ENCODE data around the gene INHBC. TPM values are rescaled to one million over a fixed set of nuclear protein-coding genes. Genes with fewer than 3 reads are reported as not detected.
A peak's percentile ranks its signal among the peaks of the same experiment; 100 is the strongest.
"Not testable (repeated sequence)": the region's sequence is repeated elsewhere in the genome, so short reads cannot be mapped to it uniquely, and the experiment has no call there.

Gene INHBC
- total RNA-seq, 1 donor from 2014 or later, result not detected

GRCh38 chr12:57390174-57390573 is 44.4 kb upstream of the INHBC start:
- Mint-ChIP-seq H3K36me3 (ENCODE audit: low read depth, unreplicated experiment) (peaks cover 13% of the 10 kb centered on the region), H3K27me3 (ENCODE audit: unreplicated experiment) (no peaks in the 10 kb centered on the region), H3K4me3 (ENCODE audit: unreplicated experiment) (no peak overlapping the region), H3K9me3 (ENCODE audit: unreplicated experiment) (no peaks in the 10 kb centered on the region), H3K4me1 (ENCODE audit: unreplicated experiment) (peaks cover 18% of the 10 kb centered on the region), H3K27ac (ENCODE audit: unreplicated experiment) (peak overlapping the region; percentile 78)
- no peak for TF ChIP-seq CTCF (IDR thresholded peaks at IDR 0.05; ENCODE audit: unreplicated experiment)
- DNase-seq (ENCODE audit: low spot score), result no peak

DNA sequence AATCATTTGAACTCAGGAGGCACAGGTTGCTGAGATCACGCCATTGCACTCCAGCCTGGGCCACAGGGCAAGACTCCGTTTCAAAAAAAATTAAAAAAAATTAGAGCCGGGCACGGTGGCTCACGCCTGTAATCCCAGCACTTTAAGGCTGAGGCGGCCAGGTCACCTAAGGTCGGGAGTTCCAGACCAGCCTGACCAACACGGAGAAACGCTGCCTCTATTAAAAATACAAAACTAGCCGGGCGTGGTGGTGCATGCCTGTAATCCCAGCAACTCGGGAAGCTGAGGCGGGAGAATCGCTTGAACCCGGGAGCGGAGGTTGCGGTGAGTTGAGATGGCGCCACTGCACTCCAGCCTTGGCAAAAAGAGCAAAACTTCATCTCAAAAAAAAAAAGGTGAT is 39.5 kb upstream of the INHBC start:
- no peaks in the 10 kb centered on the region for H3K9me3 Mint-ChIP-seq (ENCODE audit: unreplicated experiment)
- no peak overlapping the region for H3K4me3 Mint-ChIP-seq (ENCODE audit: unreplicated experiment)
- no peak overlapping the region for H3K27ac Mint-ChIP-seq (ENCODE audit: unreplicated experiment)
- H3K36me3 Mint-ChIP-seq (ENCODE audit: low read depth, unreplicated experiment), result peaks cover 13% of the 10 kb centered on the region
- H3K4me1 Mint-ChIP-seq (ENCODE audit: unreplicated experiment), result peaks cover 4% of the 10 kb centered on the region
- no peak for DNase-seq (ENCODE audit: low spot score)
- peaks cover 5% of the 10 kb centered on the region for H3K27me3 Mint-ChIP-seq (ENCODE audit: unreplicated experiment)
- no peak for TF ChIP-seq CTCF (IDR thresholded peaks at IDR 0.05; ENCODE audit: unreplicated experiment)

DNA sequence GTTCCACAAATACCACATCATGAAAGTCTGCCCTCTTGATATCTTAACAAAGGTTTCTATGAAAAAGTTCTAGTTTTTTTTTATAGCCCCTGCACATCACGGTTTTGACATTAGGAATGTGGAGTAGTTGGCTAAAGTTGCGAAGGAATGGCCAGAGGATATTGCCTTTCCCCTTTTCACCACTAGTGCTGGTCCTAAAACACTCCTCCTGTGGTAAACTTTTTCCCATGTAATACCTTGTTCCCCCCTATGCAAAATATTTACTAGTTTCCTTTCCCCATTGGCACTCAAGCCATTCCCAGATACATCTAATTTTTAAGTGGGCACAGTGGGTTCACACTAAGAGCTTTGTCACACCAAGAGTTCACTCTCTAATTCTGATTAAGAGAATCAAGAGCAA is 37.1 kb upstream of the INHBC start:
- no peak for TF ChIP-seq CTCF (IDR thresholded peaks at IDR 0.05; ENCODE audit: unreplicated experiment)
- no peak for DNase-seq (ENCODE audit: low spot score)
- Mint-ChIP-seq H3K36me3 (ENCODE audit: low read depth, unreplicated experiment) (peaks cover 13% of the 10 kb centered on the region), H3K9me3 (ENCODE audit: unreplicated experiment) (no peaks in the 10 kb centered on the region), H3K27ac (ENCODE audit: unreplicated experiment) (no peak overlapping the region), H3K4me3 (ENCODE audit: unreplicated experiment) (no peak overlapping the region), H3K27me3 (ENCODE audit: unreplicated experiment) (peaks cover 6% of the 10 kb centered on the region), H3K4me1 (ENCODE audit: unreplicated experiment) (no peaks in the 10 kb centered on the region)

GRCh38 chr12:57399718-57400463 is 34.7 kb upstream of the INHBC start:
- not testable (repeated sequence) for H3K27me3 Mint-ChIP-seq (ENCODE audit: unreplicated experiment); DNase-seq (ENCODE audit: low spot score); H3K4me3 Mint-ChIP-seq (ENCODE audit: unreplicated experiment); H3K36me3 Mint-ChIP-seq (ENCODE audit: low read depth, unreplicated experiment); H3K4me1 Mint-ChIP-seq (ENCODE audit: unreplicated experiment); H3K9me3 Mint-ChIP-seq (ENCODE audit: unreplicated experiment)
- peak overlapping the region; percentile 75 for H3K27ac Mint-ChIP-seq (ENCODE audit: unreplicated experiment)

GRCh38 chr12:57401165-57401564 is 33.4 kb upstream of the INHBC start:
- Mint-ChIP-seq H3K4me1 (ENCODE audit: unreplicated experiment) (no peaks in the 10 kb centered on the region), H3K4me3 (ENCODE audit: unreplicated experiment) (no peak overlapping the region), H3K27me3 (ENCODE audit: unreplicated experiment) (peaks cover 3% of the 10 kb centered on the region), H3K27ac (ENCODE audit: unreplicated experiment) (peak overlapping the region; percentile 9), H3K36me3 (ENCODE audit: low read depth, unreplicated experiment) (no peaks in the 10 kb centered on the region), H3K9me3 (ENCODE audit: unreplicated experiment) (no peaks in the 10 kb centered on the region)
- no peak for TF ChIP-seq CTCF (IDR thresholded peaks at IDR 0.05; ENCODE audit: unreplicated experiment)
- no peak for DNase-seq (ENCODE audit: low spot score)

DNA sequence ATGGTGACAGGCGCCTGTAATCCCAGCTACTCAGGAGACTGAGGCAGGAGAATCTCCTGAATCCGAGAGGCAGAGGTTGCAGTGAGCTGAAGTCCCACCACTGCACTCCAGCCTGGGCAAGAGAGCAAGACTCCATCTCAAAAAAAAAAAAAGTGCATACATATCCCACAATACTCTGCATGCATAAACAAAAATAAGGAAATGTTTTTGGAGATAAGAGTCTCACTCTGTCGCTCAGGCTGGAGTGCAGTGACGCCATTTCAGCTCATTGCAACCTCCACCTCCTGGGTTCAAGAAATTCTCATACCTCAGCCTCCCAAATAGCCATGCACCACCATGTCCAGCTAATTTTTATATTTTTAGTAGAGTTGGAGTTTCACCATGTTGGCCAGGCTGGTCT is 32.4 kb upstream of the INHBC start:
- not testable (repeated sequence) for H3K4me1 Mint-ChIP-seq (ENCODE audit: unreplicated experiment); H3K36me3 Mint-ChIP-seq (ENCODE audit: low read depth, unreplicated experiment); H3K4me3 Mint-ChIP-seq (ENCODE audit: unreplicated experiment); H3K27ac Mint-ChIP-seq (ENCODE audit: unreplicated experiment); H3K9me3 Mint-ChIP-seq (ENCODE audit: unreplicated experiment); H3K27me3 Mint-ChIP-seq (ENCODE audit: unreplicated experiment); DNase-seq (ENCODE audit: low spot score)

Data from endothelial cell (in vitro differentiated cells).